ENCODE measurements around the gene FASTK.

The FASTK gene

GRCh38 chr7:151065516-151065915, 15.1 kb downstream of the FASTK start:
- TF ChIP-seq CTCF (IDR thresholded peaks at IDR 0.05; ENCODE audit: low read depth, low read length), result no peak
- H3K4me3 ChIP-seq (ENCODE audit: low read depth, low read length), result no peak overlapping the region

GRCh38 chr7:151064993-151065392, 15.6 kb downstream of the FASTK start:
- no peak overlapping the region for H3K4me3 ChIP-seq (ENCODE audit: low read depth, low read length)
- TF ChIP-seq CTCF (IDR thresholded peaks at IDR 0.05; ENCODE audit: low read depth, low read length), result no peak

- no peak overlapping the region for H3K4me3 ChIP-seq (ENCODE audit: low read depth, low read length)
- no peak for TF ChIP-seq CTCF (IDR thresholded peaks at IDR 0.05; ENCODE audit: low read depth, low read length)
Observed at GRCh38 chr7:151064454-151064853, 16.2 kb downstream of the FASTK start.

- TF ChIP-seq CTCF (IDR thresholded peaks at IDR 0.05; ENCODE audit: low read depth, low read length), result no peak
Observed at GRCh38 chr7:151063212-151063561, 17.4 kb downstream of the FASTK start.

GRCh38 chr7:151062399-151063211, 18.0 kb downstream of the FASTK start:
- no peak for TF ChIP-seq CTCF (IDR thresholded peaks at IDR 0.05; ENCODE audit: low read depth, low read length)
- H3K4me3 ChIP-seq (ENCODE audit: low read depth, low read length), result no peak overlapping the region

More at GRCh38 chr7:151063212-151063561, 17.4 kb downstream of the FASTK start:
- no peak overlapping the region for H3K4me3 ChIP-seq (ENCODE audit: low read depth, low read length)

GRCh38 chr7:151062111-151062398, 18.6 kb downstream of the FASTK start:
- no peak for TF ChIP-seq CTCF (IDR thresholded peaks at IDR 0.05; ENCODE audit: low read depth, low read length)
- no peak overlapping the region for H3K4me3 ChIP-seq (ENCODE audit: low read depth, low read length)

GRCh38 chr7:151061213-151062110, 19.1 kb downstream of the FASTK start:
- TF ChIP-seq CTCF (IDR thresholded peaks at IDR 0.05; ENCODE audit: low read depth, low read length), result no peak
- H3K4me3 ChIP-seq (ENCODE audit: low read depth, low read length), result peak overlapping the region; percentile 86

All from WI38 (cell line).